Inflammatory macrophage treated with lipopolysaccharide for 4 hours (primary cell): ENCODE measurements around the gene GRIA2.

Experiments
- DNase-seq: peaks from one replicate; pipeline ENCODE4 v3.0.0-alpha.2; 2020

The GRIA2 gene

GRCh38 chr4:157405070-157405469 is 184.5 kb downstream of the GRIA2 start:
- DNase-seq: no peak
